ENCODE measurements around the gene RNU4-1. TPM values are rescaled to one million over a fixed set of nuclear protein-coding genes. Genes with fewer than 3 reads are reported as not detected.

Gene RNU4-1
- total and polyA plus RNA-seq, 2 donors (not counting 3 experiments of a cell fraction or from before 2014, with no cell fraction given), result under 0.01 to 2,141 TPM

- BruUV-seq (replicated peaks), result no TSS peak
- no peak for TF ChIP-seq MAX (IDR thresholded peaks at IDR 0.05; ENCODE audit: insufficient read depth, insufficient read length)
- peak; percentile 33 to 43 for TF ChIP-seq CTCF (IDR thresholded peaks at IDR 0.05; ENCODE audit: extremely low read depth in 1 of 2, insufficient read depth in 1 of 2, low read depth in 1 of 2, low read length in 2 of 2)
- Histone ChIP-seq H3K36me3 (ENCODE audit: control insufficient read depth in 2 of 2, extremely low read depth in 1 of 2, insufficient read depth in 2 of 2, low read length in 2 of 2) (no peaks in the 10 kb centered on the region), H4K20me1 (replicated peaks; ENCODE audit: control insufficient read depth, extremely low read depth, insufficient read depth, low read length) (no peaks in the 10 kb centered on the region), H2AFZ (ENCODE audit: low read depth, low read length) (no peak overlapping the region), H3K4me1 (ENCODE audit: control insufficient read depth, extremely low read depth, insufficient read depth, low read length) (peaks cover 10% of the 10 kb centered on the region), H3K9me3 (replicated peaks; ENCODE audit: control insufficient read depth, insufficient read depth, low read length) (no peaks in the 10 kb centered on the region), H3K4me3 (replicated peaks in 1 of 3; ENCODE audit: insufficient read depth in 1 of 3, low read depth in 1 of 3, low read length in 3 of 3) (no peak overlapping the region), H3K27me3 (ENCODE audit: control insufficient read depth in 2 of 2, insufficient read depth in 2 of 2, low read length in 2 of 2) (no peaks in the 10 kb centered on the region), H3K9me1 (replicated peaks; ENCODE audit: control insufficient read depth, extremely low read depth, insufficient read depth, low read length) (no peaks in the 10 kb centered on the region), H3K4me2 (ENCODE audit: insufficient read depth, low read length) (no peak overlapping the region), H3K27ac (ENCODE audit: insufficient read depth, low read depth, low read length) (no peak overlapping the region), H3K79me2 (ENCODE audit: control insufficient read depth, insufficient read depth, low read length) (no peaks in the 10 kb centered on the region), H3K9ac (replicated peaks; ENCODE audit: extremely low read depth, insufficient read depth, low read length) (no peak overlapping the region)
- DNase-seq (ENCODE audit: low read depth, low spot score) (peak; percentile 14), FAIRE-seq (no peak)
- POLR2A ChIA-PET, result no interaction called here
- dilution Hi-C loops (cut with MboI; ENCODE audit: extremely low pct_ligation_motif_present, low sequenced_read_pairs), result no loop called here
- intact Hi-C loops (cut with micrococcal nuclease), result no loop called here
- CTCF ChIA-PET, result interaction anchor here (0.5 to 7.1 kb wide), 6 partner anchors 8 to 358 kb away, joined by 3 to 72 read pairs (median 4); partner anchors contain the start of genes PLA2G1B and SIRT4
These were observed 21.2 kb upstream of the RNU4-1 start for GRCh38 chr12:120314220-120314619.

GRCh38 chr12:120301962-120302815 is 9.2 kb upstream of the RNU4-1 start, which contains the start of gene SIRT4:
Gene SIRT4 (plus strand): TSS chr12:120302321. CDS start chr12:120303562, 1,241 bp downstream.
- peak; percentile 33 for TF ChIP-seq POLR2A (IDR thresholded peaks at IDR 0.05; ENCODE audit: low read depth, low read length)
- peak; percentile 66 to 89 for TF ChIP-seq CTCF (IDR thresholded peaks at IDR 0.05; ENCODE audit: extremely low read depth in 1 of 2, insufficient read depth in 1 of 2, low read depth in 1 of 2, low read length in 2 of 2)
- TF ChIP-seq POLR2AphosphoS5 (IDR thresholded peaks at IDR 0.05; ENCODE audit: insufficient read depth, low read depth, low read length), result peak; percentile 63
- TF ChIP-seq MYC (IDR thresholded peaks at IDR 0.05; ENCODE audit: low read depth, low read length), result no peak
- Histone ChIP-seq H3K9me3 (replicated peaks; ENCODE audit: control insufficient read depth, insufficient read depth, low read length) (no peaks in the 10 kb centered on the region), H3K4me1 (ENCODE audit: control insufficient read depth, extremely low read depth, insufficient read depth, low read length) (no peaks in the 10 kb centered on the region), H3K9me1 (replicated peaks; ENCODE audit: control insufficient read depth, extremely low read depth, insufficient read depth, low read length) (no peaks in the 10 kb centered on the region), H2AFZ (ENCODE audit: low read depth, low read length) (peak within 1 kb of the TSS; percentile 79), H4K20me1 (replicated peaks; ENCODE audit: control insufficient read depth, extremely low read depth, insufficient read depth, low read length) (no peaks in the 10 kb centered on the region), H3K4me2 (ENCODE audit: insufficient read depth, low read length) (peak within 1 kb of the TSS; percentile 78), H3K79me2 (ENCODE audit: control insufficient read depth, insufficient read depth, low read length) (no peaks in the 10 kb centered on the region), H3K9ac (replicated peaks; ENCODE audit: extremely low read depth, insufficient read depth, low read length) (peak within 1 kb of the TSS; percentile 76), H3K27me3 (ENCODE audit: control insufficient read depth in 2 of 2, insufficient read depth in 2 of 2, low read length in 2 of 2) (no peaks in the 10 kb centered on the region), H3K4me3 (replicated peaks in 1 of 3; ENCODE audit: insufficient read depth in 1 of 3, low read depth in 1 of 3, low read length in 3 of 3) (peak within 1 kb of the TSS; percentile 16 to 62 (median 27)), H3K36me3 (ENCODE audit: control insufficient read depth in 2 of 2, extremely low read depth in 1 of 2, insufficient read depth in 2 of 2, low read length in 2 of 2) (no peaks in the 10 kb centered on the region), H3K27ac (ENCODE audit: insufficient read depth, low read depth, low read length) (peak within 1 kb of the TSS; percentile 77)
- ChIA-PET POLR2A (interaction anchor here (0.7 to 3.1 kb wide), 6 partner anchors 10 to 101 kb away, joined by 5 to 91 read pairs (median 6); partner anchors contain the start of genes RNU4-1, RNU4-2 and RPLP0), CTCF (interaction anchor here (0.7 to 2.8 kb wide), 26 partner anchors 8 to 161 kb away, joined by 3 to 72 read pairs (median 5); partner anchors contain the start of genes PLA2G1B, PXN, RNU4-1 and RNU4-2)
- intact Hi-C loops (cut with micrococcal nuclease) (loop anchor here (1.0 kb wide), 3 partner anchors 9 to 23 kb away; partner anchors contain the start of gene RNU4-1), dilution Hi-C loops (cut with MboI; ENCODE audit: extremely low pct_ligation_motif_present, low sequenced_read_pairs) (no loop called here)
- DNase-seq (ENCODE audit: low read depth, low spot score) (peak; percentile 98), FAIRE-seq (peak; percentile 99)
- no TSS peak for BruUV-seq (replicated peaks)
